Stimulated activated CD4-positive, alpha-beta T cell treated with anti-CD3 and anti-CD28 coated beads, Interleukin-1b, Interleukin-23, amount 100 ng/mL, for 1 hour (primary cell): ENCODE data around the gene ARHGEF4.

Experiments
- DNase-seq, 2 donors: peaks; one replicate each; pipeline ENCODE4 v3.0.0-alpha.2; 2020; ENCODE audit warnings: low read depth in 2 of 2

The ARHGEF4 gene

DNA sequence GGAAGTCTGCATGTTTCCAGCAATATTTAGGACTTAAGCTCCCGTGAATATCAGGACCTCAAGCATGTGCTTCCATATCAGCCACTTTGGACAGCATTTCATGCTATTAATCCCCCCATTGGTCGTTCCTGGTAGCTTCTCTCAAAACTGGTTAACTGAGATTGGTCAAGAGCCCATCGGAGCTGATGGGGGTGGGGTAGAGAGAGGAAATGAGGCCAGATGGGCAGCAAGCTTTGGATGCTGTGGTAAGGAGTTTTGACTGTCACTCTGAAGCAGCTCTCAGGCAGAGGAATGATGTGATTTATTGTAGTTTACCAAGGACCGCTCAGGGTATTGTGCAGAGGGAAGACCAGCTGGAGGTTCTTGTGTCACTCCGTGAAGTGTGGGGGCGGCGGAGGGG, 174.8 kb downstream of the ARHGEF4 start:
- DNase-seq, result no peak

- DNase-seq, result no peak
Observed at GRCh38 chr2:131014141-131014540, 177.4 kb downstream of the ARHGEF4 start.

DNA sequence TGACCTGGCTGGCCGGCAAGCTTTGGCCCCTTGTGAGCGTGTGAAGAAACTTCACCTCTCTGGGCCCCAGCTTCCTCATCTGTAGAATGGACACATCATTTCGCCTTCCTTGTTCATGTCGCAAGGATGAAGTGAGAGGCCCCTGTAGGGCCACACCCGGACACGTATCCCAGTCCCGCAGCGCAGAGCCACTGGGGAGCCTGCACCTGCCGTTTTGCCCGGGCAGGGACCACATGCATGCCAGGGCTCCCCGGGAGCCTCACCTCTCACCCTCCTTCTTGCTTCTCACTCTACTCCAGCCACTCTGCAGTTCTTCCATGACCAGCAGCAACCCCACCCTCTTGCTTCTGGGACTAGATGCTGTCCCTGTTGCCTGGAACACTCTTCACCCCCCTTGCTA, 179.1 kb downstream of the ARHGEF4 start:
- DNase-seq, result no peak

DNA sequence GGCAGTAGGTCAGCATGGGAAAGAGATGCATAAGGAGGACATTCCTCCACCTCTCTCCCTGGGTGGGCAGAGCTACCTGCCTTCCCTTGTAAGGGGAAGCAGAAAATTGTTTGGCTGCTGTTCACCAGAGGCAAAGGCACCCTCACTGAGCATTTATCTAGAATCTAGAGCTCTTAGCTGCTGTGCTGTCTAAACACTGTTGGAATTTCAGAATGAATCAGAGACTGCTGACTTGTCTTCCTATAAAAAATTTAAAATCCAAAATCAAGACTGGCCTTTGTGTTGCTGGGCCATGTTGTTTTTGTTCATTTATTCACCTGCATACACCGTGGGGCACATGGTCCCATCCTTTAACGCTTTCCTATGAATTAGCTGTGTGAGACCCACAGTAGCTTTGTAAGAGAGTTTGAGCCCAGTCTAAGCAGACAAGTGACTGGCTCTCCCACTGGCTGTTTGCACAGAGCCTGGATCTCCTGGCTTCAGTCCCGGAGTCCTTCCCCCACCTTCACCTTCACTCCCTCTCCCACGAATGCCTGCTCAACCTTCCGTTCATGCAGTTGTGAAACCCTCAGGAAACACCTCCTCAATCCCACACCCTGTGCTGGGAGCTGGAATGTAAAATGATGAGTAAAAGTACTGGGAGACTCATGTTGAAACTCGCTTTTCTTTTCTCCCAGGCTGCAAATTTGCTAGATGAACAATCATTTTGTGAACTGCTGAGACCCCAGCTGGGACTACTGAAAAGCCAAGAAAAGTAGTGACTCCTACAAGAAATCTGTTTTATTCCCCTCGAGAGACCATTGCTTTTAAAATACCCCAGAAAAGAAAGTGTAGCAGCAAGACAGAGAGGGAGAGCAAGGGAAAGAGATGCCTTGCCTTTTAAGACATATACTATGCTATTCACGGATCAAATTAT, 180.4 kb downstream of the ARHGEF4 start:
- DNase-seq, result no peak

GRCh38 chr2:131022731-131023130, 186.0 kb downstream of the ARHGEF4 start:
- no peak for DNase-seq

DNA sequence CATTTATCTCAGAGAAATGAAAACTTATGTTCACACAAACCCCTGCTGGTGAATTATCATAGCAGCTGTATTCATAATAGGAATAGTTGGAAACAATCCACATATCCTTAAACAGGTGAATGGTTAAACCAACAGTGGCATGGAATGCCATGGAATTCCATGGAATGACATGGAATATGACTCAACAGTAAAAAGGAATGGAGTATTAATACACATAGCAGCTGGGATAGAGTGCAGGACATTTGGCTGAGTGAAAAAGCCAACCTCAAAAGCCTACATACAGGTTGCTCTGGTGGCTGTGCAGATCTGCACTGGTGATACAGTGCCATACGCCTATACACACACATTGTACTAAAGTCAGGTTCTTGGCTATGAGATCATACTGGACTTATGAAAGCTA, 187.0 kb downstream of the ARHGEF4 start:
- no peak for DNase-seq

GRCh38 chr2:131026919-131027318, 190.2 kb downstream of the ARHGEF4 start:
- no peak for DNase-seq

DNA sequence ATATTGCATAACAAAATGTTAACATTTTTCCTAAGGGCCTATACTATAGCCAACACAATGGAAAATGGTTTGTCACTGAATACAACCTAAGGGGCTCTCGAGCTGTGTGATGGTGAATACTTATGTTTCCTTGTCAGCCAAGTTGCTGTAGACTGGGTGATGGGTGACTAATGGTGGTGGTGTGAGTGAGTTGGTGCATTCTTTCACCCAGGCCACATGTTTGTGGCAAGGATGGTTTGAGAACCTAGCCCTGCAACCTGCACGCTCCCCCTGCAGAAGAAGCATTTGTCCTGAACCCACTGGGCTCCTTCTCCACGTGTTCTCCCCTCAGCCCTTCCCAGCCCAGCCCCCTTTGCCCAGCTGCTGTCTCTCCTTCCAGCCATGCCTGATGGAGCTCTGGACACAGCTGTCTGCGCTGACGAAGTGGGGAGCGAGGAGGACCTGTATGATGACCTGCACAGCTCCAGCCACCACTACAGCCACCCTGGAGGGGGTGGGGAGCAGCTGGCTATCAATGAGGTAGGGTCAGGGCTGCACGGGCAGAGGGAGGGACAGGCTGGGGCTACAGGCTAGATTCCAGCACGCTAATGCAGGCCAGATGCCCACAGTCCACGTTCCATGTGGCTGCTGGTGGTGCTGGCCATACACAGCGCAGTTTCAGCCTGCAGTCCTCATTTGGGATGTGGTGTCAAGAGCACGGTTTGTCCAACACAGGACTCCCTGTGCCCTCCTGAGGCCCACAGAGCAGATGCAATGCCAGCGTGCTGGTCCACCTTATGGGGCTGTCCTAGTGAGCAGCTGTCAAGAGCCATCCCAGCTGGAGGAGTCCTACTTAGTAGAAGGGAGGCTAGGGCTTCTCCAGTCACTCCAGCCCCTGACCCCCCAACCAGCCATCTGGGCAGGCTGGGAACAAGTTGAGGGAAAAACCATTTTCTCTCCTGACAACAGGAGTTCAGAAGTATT, 191.1 kb downstream of the ARHGEF4 start:
- DNase-seq, result no peak

- no peak for DNase-seq
Observed at GRCh38 chr2:131029812-131030211, 193.1 kb downstream of the ARHGEF4 start.

DNA sequence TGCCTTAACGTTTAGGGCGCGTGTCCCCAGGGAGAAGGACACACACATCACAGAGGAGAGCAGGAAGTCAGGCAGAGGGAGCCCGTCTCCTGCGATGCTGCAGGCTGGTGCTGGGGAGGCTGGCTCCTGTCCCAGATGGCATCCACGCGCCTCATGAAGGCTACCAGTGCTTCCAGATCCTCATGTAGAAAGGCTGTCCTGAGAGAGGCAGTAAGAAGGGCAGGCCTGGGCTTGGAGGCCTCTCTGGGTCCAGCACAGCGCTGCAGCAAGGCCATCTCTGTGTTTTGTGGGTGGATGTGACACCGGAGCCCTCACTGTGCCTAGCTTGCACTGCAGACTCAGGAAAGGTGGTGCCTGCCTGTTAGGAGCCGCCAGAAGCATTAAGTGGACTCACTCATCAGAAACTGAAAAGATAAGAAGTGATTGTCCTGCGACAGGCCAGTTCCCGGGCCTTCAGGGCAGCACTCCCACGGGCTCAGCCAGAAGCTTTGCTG, 193.8 kb downstream of the ARHGEF4 start:
- DNase-seq, result no peak

DNA sequence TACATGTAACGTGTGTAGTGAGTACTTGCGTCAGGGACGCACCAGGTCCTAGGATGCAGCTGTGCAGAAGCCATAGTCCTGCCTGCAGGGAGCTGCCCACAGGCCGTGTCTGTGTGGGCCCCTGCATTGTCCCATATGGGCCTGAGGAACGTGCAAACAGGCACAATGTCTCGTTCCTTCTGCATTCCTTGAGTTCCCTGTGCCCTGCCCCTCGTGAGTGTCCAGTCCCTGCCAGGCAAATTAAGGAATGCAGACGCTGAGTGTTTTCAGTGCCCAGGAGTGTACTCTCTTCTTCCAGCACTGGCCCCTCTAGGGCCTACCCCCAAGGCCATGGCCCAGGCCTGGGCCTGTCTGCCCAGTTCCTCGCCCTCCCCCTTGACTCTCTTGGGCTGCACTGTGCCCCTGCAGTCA, 194.7 kb downstream of the ARHGEF4 start:
- no peak for DNase-seq

- DNase-seq, result no peak
Observed at GRCh38 chr2:131031875-131032274, 195.2 kb downstream of the ARHGEF4 start.

GRCh38 chr2:131032393-131032836, 195.7 kb downstream of the ARHGEF4 start:
- DNase-seq, result no peak

DNA sequence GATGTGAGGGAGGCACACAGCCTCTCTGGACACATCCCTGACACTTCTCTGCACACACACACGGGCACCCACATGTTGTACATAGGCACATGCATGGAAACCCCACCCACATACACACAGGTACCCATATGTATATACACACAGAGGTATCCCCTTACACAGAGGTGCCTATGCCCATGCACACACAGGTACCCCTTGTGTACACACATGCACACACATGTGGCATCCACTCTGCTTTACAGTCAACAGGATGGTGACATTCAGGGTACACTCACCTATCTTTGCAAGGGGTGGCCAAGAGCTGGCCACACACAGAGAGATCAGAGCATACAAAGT, 197.0 kb downstream of the ARHGEF4 start:
- no peak for DNase-seq

- DNase-seq, result no peak
Observed at GRCh38 chr2:131034122-131035051, 197.7 kb downstream of the ARHGEF4 start.

DNA sequence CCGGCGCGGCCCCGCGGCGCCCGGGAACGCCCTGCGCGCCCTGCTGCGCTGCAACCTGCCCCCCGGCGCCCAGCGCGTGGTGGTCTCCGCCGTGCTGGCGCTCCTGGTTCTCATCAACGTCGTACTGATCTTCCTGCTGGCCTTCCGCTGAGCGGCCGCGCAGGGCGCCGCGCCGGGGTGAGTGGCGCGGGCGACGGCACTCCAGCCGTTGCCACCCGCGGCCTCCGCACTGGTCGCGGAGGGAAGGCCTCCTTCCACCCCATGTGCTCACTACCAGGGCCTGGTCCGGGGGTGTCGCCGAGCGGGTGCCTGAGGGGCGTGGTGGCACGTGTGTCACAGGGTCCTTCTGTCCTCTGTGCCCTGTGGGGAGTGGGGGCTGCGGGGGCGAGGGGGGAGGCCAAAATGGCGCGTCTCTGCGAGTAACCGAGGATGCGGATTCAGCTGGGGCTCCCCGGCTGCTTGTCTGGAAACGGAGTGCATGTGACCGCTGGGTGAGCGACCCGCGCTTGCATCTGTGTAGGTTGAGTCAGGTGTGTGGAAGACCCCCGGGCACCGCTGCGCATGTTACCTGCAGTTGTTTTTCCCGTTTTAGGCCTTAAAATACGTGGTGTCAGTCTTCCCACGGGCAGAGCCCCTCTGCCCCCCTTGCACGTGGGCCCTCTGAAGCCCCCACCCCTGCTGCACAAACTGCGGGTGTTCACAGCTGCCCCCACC, 198.6 kb downstream of the ARHGEF4 start:
- DNase-seq, result no peak

GRCh38 chr2:131035826-131036231, 199.1 kb downstream of the ARHGEF4 start:
- no peak for DNase-seq

GRCh38 chr2:131036269-131036668, 199.6 kb downstream of the ARHGEF4 start:
- no peak for DNase-seq

- DNase-seq, result no peak
Observed at GRCh38 chr2:131036696-131037397, 200.1 kb downstream of the ARHGEF4 start.
